Inflammatory macrophage treated with lipopolysaccharide for 4 hours (primary cell): ENCODE results near the gene FMO5.
A peak's percentile ranks its signal among the peaks of the same experiment; 100 is the strongest.
"Not testable (repeated sequence)": the region's sequence is repeated elsewhere in the genome, so short reads cannot be mapped to it uniquely, and the experiment has no call there.

Experiments used
- DNase-seq: peaks from one replicate; pipeline ENCODE4 v3.0.0-alpha.2; 2020

The FMO5 gene, protein sequence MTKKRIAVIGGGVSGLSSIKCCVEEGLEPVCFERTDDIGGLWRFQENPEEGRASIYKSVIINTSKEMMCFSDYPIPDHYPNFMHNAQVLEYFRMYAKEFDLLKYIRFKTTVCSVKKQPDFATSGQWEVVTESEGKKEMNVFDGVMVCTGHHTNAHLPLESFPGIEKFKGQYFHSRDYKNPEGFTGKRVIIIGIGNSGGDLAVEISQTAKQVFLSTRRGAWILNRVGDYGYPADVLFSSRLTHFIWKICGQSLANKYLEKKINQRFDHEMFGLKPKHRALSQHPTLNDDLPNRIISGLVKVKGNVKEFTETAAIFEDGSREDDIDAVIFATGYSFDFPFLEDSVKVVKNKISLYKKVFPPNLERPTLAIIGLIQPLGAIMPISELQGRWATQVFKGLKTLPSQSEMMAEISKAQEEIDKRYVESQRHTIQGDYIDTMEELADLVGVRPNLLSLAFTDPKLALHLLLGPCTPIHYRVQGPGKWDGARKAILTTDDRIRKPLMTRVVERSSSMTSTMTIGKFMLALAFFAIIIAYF

DNA sequence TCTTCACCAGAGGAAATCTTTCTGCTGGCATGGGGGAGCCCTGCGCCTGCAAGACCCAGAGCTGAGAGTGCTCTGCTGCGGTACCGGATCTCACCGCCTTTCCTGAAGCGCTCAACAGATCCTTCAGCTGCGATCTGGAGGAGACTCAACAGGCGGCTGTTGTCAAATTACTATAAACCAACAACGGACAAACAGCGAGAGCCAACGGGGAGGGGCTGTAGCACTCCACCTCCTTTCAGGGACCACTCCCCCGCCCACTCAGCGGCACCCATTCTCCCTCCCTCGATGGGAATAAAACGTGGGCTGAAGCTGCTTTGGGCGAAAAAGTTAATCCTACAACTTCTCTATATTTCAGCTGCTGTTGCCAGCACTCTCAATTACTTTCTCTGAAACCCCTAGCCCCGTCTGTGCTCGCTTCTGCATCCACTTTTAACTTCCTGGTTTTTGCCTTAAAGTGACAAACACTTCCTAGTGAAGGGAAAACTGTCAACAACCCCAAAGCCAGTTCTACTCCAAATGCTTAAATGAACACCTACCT lies at the start of gene FMO5:
TSS of gene FMO5 (minus strand) at position 147 of the 538 bp plus-strand sequence. CDS start 310 bp downstream, outside the sequence.
- peak; percentile 68 for DNase-seq

DNA sequence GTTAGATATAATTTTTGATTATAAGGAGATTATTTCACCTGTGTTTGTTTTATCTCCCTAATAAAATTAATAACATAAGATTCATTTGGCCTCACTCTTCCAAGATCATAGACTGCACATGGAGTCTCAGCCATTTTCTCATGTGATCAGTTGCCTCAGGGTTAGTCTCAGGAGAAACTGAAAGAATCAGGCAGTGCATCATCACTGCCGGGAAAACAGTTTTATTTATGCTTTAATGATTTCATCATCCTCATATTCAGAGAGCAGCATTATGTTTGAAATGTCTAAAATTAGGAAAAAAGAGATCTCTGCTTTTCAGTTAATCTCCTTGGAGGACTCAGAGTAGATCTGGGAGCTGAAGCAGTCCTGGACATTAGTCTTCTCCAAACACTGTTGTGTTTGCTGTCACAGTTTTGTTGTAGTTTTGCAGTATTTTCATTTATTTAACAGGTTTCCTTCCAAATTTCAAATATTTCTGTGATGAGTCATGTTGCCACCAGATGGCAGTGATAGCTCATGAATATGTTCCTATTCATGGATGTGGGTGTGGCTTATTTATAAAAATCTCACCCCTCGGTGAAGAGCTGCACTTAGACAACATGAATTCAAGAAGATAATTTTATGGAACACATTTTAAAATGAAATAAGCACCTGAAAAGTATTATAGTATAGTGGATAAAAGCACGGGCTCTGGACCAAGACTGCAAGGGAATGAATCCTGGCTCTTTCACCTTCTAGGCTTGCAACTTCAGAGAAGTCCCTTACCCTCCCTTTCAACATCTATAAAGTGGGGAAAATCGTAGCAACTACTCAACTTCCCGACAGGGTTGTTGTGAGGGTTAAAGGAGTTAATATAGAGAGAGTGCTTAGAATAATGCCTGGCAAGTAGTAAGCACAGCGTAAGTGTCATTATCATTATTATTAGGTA lies 48.5 kb upstream of the FMO5 start:
- DNase-seq: peak; percentile 64

DNA sequence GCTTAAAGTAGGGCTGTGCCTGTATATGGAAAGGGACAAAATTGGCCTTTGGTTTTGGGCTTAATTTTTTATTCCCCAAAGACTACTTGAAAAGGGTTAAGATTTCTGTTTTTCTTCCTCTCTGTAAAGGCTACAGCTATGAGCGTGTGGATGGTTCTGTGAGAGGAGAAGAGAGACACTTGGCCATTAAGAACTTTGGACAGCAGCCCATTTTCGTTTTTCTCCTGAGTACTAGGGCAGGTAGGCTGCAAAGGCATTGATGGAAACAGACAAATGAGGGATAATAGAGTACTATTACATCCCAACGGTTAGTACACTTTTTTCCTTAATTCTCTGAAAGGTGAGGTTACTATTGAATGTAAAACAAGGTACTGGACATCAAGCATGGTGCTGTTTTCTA lies 46.9 kb upstream of the FMO5 start:
- DNase-seq: no peak

DNA sequence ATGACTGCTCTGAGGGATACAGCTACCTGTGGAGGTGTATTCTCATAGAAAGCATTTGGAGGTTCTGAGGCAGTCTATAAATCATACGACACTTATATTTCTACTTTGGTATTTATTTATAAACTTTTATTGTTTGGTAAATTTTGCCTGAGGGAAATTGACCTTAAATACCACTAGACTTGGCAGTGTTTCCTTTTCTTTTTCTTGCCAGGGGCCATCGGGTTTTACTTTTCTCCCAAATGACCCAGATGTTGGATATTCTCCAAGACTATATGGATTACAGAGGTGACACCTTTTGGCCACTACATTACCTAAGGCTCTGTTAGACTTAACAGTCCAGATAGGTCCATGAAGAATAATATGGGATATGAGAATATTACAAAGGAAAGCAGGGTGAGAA lies 45.6 kb upstream of the FMO5 start:
- no peak for DNase-seq

DNA sequence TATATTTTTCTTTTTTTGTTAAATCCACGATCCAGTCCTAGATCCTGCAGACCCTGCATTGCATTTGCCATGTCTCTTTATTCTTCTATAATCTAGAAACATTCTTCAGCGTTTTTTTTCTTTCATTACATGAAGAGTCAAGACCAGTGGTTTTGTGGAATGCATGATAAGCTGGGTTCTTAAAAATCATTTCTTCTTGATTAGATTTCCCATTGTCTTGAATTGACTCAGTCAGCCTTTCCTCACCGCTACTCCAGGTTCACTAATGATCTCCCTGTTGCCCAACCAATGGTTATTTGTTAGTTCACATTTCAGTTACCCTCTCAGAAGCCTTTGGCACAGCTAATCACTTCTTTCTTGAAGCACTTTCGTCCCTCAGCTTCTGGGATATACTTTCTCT lies 42.6 kb upstream of the FMO5 start:
- no peak for DNase-seq

DNA sequence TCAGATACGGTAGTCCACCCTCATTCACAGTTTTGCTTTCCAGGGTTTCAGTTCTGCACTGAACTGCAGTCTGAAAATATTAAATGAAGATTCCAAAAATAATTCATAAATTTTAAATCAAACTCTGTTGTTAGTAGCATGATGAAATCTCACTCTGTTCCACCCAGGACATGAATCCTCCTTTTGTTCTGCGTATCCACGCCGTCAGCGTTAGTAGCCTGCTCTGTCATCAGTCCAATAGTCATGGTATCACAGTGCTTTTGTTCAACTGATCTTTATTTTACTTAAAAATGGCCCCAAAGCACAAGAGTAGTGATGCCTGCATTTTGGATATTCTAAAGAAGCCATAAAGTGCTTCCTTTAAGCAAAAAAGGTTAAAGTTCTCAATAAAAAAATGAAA lies 41.2 kb upstream of the FMO5 start:
- DNase-seq: no peak

DNA sequence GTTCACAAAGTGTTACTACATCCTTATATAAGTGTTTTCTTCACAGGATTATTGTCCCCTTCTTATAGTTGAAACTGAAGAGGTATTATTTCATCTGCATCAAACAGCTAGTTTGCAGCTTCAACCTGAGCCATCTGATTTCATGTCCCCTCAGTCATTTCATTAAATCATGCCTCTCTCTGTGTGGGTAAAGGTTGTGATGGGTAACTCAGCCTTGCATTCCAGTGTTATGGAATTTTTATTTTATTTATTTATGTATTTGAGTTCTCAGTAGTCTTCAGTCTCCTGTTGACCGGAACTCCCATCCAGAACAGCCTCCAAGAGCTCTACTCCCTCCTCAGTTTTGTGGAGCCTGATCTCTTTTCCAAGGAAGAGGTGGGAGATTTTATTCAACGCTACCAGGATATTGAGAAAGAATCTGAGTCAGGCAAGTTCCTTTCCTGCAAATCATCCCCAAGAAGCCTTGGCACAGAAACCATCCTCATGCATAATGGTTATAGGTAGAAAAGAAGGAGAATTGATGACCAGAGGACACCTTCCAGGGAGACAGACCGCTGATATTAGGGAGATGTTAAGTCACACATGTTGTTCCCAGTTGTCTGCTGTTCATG lies 39.1 kb upstream of the FMO5 start:
- no peak for DNase-seq

DNA sequence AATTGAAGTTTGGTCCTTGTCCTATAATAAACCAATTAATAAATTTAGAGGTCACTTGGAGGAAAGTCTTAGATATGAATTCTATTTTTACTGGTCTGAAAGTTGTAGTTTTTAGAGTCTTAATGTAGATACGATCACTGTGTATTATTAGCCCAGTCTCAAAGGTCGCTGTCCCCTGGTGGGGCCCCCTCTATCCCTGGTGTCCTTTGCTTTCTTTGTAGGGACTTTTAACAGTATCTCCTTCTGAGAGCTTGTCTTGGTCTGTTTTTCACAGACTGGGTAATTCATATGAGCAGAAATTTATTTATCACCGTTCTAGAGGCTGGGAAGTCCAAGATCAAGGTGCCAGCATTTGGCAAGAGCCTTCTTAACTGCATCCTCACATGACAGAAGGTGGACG lies 35.8 kb upstream of the FMO5 start:
- no peak for DNase-seq

DNA sequence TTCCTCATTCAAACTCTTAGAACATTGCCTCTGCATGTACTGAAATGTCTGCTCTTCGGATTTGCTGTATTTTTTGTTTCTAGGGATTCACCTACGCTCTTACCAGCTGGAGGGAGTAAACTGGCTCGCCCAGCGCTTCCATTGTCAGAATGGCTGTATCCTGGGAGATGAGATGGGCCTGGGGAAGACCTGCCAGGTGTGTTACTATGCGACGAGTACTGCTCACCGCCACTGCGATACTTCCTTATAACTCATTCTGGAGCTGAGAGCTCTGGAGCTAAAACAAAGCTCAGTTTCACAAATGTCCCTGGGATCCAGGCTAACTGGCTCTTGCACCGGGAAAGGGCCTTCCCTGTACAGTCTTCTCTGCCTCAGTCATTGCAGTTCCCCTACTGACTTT lies 27.4 kb upstream of the FMO5 start:
- no peak for DNase-seq

DNA sequence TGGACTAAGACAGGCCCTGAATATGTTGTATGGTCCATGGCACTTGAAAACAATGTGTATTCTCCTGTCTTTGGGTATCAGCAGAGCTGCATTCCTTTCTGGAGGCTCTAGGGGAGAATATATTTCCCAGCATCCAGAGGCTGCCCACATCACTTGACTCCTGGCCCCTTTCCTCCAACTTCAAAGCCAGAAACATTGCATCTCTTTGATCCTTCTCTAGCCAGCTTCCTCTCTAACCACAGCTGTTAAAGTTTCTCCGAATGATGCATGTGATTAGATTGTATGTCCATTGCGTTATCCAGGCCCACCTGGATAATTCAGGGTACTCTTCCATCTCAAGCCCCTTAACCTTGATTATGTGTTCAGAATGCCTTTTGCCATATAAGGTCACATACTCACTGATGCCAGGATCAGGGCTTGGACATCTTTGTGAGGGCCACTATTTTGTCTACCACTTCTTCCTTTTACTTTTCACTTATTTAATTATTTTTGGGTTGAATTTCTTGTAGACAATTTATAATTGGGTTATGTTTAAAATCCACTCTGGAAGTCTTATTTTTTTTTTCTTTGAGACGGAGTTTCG lies 22.6 kb upstream of the FMO5 start:
- DNase-seq: no peak

DNA sequence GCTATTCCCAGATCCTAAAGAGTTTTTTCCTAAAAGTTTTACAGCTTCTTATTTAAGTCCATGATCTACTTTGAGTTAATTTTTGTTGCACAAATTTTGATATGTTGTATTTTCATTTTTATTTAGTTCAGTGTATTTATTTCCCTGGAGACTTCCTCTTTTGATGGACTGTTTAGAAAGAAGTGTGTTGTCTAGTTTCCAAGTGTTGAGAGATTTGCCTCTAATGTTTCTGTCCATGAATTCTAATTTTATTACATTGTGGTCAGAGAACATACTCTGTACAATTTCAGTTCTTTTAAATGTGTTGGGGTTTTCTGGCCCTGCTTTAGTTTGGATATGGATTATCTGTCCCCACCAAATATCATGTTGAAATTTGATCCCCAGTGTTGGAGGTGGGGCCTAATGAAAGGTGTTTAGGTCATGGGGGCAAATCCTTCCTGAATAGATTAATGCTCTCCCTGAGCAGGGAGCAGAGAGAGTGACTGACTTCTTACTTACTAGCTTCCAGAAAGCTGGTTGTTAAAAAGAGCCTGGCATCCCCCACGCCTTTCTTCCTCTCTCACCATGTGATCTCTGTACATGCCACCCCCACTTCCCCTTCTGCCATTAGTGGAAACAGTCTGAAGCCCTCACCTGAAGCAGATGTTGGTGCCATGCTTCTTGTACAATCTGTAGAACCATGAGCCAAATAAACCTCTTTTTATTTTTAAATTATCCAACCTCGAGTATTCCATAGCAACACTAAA lies 21.9 kb upstream of the FMO5 start:
- DNase-seq: peak; percentile 22

DNA sequence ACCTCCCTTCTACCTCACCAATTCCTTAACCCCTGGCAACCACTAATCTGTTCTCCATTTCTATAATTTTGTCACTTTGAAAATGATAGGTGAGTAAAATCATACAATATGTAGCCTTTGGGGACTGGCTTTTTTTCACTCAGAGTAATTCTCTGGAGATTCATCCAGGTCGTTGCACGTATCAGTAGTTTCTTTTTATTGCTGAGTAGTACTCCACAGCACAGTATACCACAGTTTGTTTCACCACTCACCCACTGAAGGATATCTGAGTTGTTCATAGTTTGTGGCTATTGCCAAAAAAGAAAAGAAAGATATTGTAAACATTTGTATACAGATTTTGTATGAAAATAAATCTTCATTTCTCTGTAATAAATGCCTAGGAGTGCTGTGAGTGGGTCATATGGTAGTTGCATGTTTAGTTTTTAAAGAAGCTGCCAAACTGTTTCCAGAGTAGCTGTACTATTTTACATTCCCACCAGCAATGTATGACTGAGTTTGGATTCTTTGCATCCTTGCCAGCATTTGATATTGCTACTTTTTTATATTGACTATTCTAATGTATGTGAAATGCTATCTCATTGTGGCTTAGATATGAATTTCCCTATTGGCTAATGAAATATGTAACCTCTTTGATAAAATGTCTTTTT lies 21.0 kb upstream of the FMO5 start:
- DNase-seq: no peak

DNA sequence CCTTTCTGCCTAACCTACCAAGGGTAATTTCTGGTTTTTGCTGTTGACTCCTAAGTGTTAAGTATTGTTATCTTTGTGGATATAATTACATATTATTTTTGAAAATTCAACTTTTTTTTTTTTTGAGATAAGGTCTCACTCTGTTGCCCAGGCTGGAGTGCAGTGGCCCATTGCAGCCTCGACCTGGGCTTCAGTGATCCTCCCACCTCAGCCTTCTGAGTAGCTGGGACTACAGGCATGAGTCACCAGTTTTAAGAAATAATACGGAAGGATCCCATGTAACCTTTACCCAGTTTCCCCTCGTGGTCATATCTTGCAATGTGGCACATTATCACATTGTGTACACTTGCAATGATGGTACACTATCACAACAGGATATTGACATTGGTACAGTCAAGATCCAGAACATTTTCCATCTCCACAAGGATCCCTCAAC lies 20.5 kb upstream of the FMO5 start:
- DNase-seq: peak; percentile 80

DNA sequence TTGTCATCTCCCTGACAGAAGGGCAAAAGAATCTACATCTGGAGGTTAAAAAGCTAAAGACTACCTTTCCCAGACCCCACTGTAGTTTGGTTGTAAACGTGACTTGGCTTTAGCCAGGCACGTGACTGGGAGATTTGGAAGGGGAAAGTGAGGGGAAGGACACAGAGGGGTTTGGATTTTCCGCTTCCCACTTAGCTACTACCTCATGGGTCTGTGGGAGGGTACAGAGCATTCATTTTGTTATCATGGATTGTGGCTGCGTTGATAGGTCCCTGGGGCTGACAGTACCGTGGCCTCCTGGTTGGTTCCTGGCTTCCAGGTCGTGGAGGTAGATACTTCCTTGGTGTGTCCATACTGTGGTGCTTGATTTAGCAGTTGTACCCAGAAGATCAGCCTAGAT lies 20.0 kb upstream of the FMO5 start:
- DNase-seq: peak; percentile 9

DNA sequence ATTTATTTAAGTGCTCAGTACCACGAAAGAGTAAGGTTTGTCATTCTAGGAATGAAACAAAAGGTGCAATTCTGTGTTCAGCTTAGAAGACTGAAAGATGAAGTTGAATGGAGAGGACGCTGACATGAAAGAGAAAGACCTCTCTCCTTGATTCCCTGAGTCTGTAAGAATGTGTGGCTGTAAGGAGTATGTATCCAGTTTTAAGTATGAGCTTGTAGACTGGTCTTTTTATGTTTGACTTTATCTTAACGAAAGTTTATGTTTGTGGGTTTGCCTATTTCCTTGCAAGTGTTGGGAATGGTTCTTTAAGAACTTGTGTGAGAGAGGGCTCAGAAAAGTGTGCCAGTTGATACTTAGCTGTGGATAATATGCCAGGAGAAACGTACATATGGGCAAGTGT lies 18.7 kb upstream of the FMO5 start:
- DNase-seq: peak; percentile 8

DNA sequence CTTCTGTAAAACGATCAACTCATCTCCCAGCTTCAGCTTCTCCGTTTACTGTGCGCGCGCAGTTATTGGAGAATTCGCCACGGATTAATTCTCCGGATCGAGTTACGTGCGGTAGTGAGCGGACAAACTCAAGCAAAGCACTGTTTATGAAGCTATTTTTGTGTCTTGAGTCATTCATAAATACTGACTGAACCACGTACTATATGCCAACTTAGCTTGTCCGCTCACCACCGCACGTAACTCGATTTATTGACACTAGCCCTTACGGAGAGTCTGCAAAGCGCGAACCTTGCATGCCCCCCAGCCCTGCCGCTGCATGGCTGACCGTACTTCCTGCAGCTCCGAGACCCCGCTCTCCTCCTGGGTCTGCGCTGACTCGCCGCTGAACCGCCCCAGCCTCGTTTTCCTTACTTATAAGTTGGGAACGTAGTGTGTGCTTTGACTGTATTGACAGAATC lies 18.1 kb upstream of the FMO5 start:
- DNase-seq: peak; percentile 24

DNA sequence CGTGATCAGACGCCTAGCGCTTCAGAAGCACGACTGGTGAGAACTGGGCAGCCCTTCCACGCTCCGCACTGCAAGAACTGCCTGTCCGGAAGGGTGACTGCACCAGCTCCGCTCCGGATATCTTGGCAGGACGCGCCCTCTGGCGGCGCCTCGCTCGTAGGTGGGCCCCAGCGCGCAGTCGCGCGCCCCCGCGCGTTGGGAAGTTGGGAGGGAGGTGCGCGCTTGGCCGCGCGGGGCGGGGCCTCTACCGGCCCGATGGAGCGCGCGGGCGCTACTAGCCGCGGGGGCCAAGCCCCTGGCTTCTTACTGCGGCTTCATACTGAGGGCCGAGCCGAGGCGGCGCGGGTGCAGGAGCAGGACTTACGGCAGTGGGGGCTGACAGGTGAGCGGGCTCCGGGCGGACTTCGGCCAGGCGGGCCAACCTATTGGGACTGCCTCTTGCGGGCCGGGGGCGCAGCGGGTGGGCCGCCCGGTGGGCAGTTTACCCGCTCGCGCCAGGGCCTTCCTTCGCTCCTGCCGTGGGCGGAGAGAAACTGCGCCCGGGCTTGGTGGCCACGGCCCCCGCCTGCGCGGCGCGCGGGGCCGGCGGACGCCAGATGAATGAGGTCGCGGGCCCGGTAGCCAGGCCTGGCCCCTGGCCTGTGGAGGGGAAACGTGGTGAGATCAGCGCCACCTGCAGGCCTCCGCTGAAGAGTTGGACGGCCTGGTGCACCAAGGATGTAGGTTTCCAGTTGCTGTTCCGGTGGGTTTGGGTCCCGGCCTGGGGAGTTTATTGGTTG lies 17.5 kb upstream of the FMO5 start, which contains the start of gene CHD1L:
TSS of gene CHD1L (plus strand) at position 236 of the 779 bp plus-strand sequence. CDS start at position 256, 20 bp downstream.
- peak; percentile 98 for DNase-seq

DNA sequence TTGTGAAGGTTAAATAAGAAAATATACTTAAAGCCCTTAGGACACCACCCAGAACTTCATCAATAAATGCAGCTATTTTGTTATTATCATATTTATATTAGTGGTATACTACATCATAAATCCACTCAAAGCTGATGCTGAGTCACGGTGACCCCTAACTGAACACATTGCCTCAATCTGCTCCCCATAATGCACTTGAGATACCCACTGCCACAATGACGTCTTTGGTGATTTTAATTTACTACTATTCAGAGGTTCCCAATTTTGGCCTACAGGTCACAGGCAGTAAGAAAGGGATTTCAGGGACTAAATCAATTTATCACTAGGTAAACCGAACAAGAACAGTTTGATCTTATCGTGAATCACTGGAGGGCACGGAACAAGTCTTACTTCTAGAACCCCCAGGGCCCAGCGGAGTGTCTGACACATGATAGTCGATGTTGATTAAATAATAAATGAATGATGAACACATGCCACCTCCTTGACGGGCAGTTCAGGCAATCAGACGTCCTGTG lies 16.9 kb upstream of the FMO5 start:
- no peak for DNase-seq

DNA sequence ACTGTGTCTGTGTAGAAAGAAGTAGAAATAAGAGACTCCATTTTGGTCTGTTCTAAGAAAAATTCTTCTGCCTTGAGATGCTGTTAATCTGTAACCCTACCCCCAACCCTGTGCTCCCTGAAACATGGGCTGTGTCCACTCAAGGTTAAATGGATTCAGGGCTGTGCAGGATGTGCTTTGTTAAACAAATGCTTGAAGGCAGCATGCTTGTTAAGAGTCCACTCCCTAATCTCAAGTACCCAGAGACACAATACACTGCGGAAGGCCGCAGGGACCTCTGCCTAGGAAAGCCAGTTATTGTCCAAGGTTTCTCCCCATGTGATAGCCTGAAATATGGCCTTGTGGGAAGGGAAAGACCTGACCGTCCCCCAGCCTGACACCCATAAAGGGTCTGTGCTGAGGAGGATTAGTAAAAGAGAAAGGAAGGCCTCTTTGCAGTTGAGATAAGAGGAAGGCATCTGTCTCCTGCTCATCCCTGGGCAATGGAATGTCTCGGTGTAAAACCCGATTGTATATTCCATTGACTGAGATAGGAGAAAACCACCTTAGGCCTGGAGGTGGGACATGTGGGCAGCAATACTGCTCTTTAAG lies 15.1 kb upstream of the FMO5 start:
- not testable (repeated sequence) for DNase-seq
